Osteoblast (primary cell): ENCODE results near the gene CABP7. TPM values are rescaled to one million over a fixed set of nuclear protein-coding genes. Genes with fewer than 3 reads are reported as not detected.

Experiments used
- DNase-seq: peaks from one replicate; pipeline ENCODE4 v3.0.0; 2011; ENCODE audit warnings: low spot score, mixed read lengths; ENCODE audit not compliant: insufficient read length; ENCODE audit errors: missing footprints
- H2AFZ ChIP-seq: 2 replicates; pipeline ENCODE4 v1.6.0; 2011; ENCODE audit warnings: mild to moderate bottlenecking, low read length
- H3K27ac ChIP-seq: 2 replicates; pipeline ENCODE4 v1.5.1; 2011; ENCODE audit warnings: mild to moderate bottlenecking, low read depth, low read length, moderate library complexity
- H3K27me3 ChIP-seq: 2 replicates; pipeline ENCODE4 v1.6.0; 2012; ENCODE audit warnings: mild to moderate bottlenecking, control low read depth, inconsistent platforms, low read length, moderate library complexity; ENCODE audit not compliant: insufficient read depth
- H3K36me3 ChIP-seq: 2 replicates; pipeline ENCODE4 v1.5.1; 2011; ENCODE audit warnings: mild to moderate bottlenecking, low read length, control low read depth, moderate library complexity; ENCODE audit not compliant: insufficient read depth
- H3K4me1 ChIP-seq: 2 replicates; pipeline ENCODE4 v1.5.1; 2011; ENCODE audit warnings: mild to moderate bottlenecking, low read length, control low read depth, moderate library complexity; ENCODE audit not compliant: insufficient read depth
- H3K4me2 ChIP-seq: 2 replicates; pipeline ENCODE4 v1.6.0; 2011; ENCODE audit warnings: mild to moderate bottlenecking, low read length; ENCODE audit not compliant: insufficient read depth
- H3K4me3 ChIP-seq: fragments of 200-600 bp; sonication (generic); 3 replicates; pipeline ENCODE4 v1.5.1; 2012; ENCODE audit warnings: mild to moderate bottlenecking, low read length, inconsistent platforms; ENCODE audit not compliant: insufficient read depth
- H3K79me2 ChIP-seq: 2 replicates; pipeline ENCODE4 v1.6.0; 2012; ENCODE audit warnings: mild to moderate bottlenecking, low read length, control low read depth, inconsistent platforms; ENCODE audit not compliant: insufficient read depth
- H3K9me3 ChIP-seq: 2 replicates; pipeline ENCODE4 v1.5.1; 2011; ENCODE audit warnings: low read depth, low read length, control low read depth
- H4K20me1 ChIP-seq: 2 replicates; pipeline ENCODE4 v1.6.0; 2012; ENCODE audit warnings: mild to moderate bottlenecking, low read length, control low read depth; ENCODE audit not compliant: insufficient read depth
- total RNA-seq: library from RNA; depleted of rRNA; stranded (reverse); fragments of >200 nt; gene quantifications from 2 replicates; pipeline ENCODE4 v1.2.3, GENCODE V29; 2012
- TF ChIP-seq, protein P1 (sequence below): IDR thresholded peaks from 2 replicates; pipeline ENCODE4 v1.5.1; 2011; ENCODE audit warnings: mild to moderate bottlenecking, low read depth, low read length, moderate library complexity; ENCODE audit errors: extremely low read depth

Gene CABP7
- total RNA-seq, 1 donor, result not detected

DNA sequence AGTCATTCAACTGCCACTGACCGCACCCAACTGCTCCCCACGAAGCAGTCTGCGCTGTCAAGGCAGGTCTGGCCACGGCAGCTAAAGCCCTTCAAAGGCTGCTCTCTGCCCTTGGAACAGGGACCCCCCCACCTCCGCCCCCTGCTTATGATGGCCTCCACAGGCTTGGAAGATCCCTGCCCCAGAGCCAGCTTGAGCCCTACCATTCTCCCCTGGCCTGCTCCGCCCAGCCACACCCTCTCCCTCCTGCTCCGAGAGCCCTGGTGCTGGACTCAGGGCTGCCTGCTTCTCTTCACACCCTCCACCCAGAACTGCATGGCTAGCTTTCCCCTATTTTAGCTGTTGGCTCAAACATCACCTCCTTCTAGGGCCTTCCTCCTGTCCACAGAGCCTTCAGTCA is 28.0 kb downstream of the CABP7 start:
- H2AFZ ChIP-seq, result no peak overlapping the region
- no peaks in the 10 kb centered on the region for H3K36me3 ChIP-seq
- no peak overlapping the region for H3K4me2 ChIP-seq
- H3K79me2 ChIP-seq, result no peaks in the 10 kb centered on the region
- H3K4me1 ChIP-seq, result peaks cover 12% of the 10 kb centered on the region
- H3K27me3 ChIP-seq, result no peaks in the 10 kb centered on the region
- no peak overlapping the region for H3K4me3 ChIP-seq
- H3K27ac ChIP-seq, result no peak overlapping the region
- H3K9me3 ChIP-seq, result no peaks in the 10 kb centered on the region
- TF ChIP-seq, protein P1, sequence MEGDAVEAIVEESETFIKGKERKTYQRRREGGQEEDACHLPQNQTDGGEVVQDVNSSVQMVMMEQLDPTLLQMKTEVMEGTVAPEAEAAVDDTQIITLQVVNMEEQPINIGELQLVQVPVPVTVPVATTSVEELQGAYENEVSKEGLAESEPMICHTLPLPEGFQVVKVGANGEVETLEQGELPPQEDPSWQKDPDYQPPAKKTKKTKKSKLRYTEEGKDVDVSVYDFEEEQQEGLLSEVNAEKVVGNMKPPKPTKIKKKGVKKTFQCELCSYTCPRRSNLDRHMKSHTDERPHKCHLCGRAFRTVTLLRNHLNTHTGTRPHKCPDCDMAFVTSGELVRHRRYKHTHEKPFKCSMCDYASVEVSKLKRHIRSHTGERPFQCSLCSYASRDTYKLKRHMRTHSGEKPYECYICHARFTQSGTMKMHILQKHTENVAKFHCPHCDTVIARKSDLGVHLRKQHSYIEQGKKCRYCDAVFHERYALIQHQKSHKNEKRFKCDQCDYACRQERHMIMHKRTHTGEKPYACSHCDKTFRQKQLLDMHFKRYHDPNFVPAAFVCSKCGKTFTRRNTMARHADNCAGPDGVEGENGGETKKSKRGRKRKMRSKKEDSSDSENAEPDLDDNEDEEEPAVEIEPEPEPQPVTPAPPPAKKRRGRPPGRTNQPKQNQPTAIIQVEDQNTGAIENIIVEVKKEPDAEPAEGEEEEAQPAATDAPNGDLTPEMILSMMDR, result no peak
- DNase-seq, result peak; percentile 30
- peaks cover 3% of the 10 kb centered on the region for H4K20me1 ChIP-seq

DNA sequence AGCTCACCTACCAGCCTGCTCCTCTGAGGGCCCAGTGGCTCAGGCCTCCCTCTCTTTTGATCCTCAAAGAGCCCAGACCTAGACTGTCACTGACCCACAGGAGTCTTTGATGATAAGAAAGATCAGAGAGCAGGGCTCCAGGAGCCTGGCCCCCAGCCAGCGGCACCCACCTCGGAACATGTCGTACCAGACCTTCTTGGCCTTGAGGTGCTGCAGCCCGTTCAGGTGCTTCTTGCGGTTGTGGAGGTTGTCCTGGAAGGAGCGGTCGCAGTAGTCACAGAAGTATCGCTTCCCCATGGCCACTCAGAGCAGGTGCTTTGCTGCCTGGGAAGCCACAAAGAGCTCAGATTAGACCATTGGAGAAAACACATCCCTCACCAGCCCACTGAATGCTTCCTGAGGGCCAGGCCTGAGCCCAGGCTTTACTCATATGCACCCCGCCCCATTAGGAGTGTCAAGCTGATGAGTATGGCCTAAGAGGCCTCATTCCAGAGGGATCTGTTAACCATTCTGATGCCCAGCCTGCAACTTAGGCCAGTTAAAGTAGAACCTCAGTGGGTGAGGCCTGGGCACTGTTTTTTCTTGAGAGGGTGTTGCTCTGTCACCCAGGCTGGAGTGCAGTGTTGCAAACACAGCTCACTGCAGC is 28.6 kb downstream of the CABP7 start:
- no peak overlapping the region for H3K4me3 ChIP-seq
- H2AFZ ChIP-seq, result no peak overlapping the region
- no peak overlapping the region for H3K27ac ChIP-seq
- no peaks in the 10 kb centered on the region for H3K79me2 ChIP-seq
- H3K27me3 ChIP-seq, result no peaks in the 10 kb centered on the region
- TF ChIP-seq, protein P1, result no peak
- peaks cover 3% of the 10 kb centered on the region for H4K20me1 ChIP-seq
- H3K36me3 ChIP-seq, result no peaks in the 10 kb centered on the region
- H3K9me3 ChIP-seq, result no peaks in the 10 kb centered on the region
- no peak for DNase-seq
- no peak overlapping the region for H3K4me2 ChIP-seq
- H3K4me1 ChIP-seq, result peaks cover 12% of the 10 kb centered on the region

DNA sequence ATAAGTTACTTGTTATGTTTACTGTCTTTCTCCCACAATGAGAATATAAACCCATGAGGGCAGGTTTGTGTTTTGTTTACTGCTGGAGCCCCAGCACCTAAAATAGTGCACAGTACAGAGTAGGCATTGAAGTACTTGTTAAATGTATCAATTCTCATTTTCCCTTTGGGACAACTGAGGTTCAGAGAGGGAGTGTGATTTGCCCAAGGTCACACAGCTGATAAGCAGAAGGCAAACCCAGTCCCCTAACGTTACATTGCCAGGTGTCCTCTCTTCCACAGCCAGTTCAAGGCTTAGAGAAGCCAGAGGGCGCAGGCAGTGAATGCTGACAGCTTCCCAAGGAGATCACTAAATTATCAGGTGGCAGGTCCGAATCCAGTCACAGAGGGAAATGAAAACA is 30.2 kb downstream of the CABP7 start:
- Histone ChIP-seq H3K4me1 (peaks cover 5% of the 10 kb centered on the region), H3K36me3 (no peaks in the 10 kb centered on the region), H3K4me3 (no peak overlapping the region), H2AFZ (no peak overlapping the region), H3K9me3 (no peaks in the 10 kb centered on the region), H3K79me2 (no peaks in the 10 kb centered on the region), H3K4me2 (no peak overlapping the region), H3K27ac (no peak overlapping the region), H3K27me3 (no peaks in the 10 kb centered on the region), H4K20me1 (no peaks in the 10 kb centered on the region)
- TF ChIP-seq, protein P1, result no peak
- DNase-seq, result no peak

DNA sequence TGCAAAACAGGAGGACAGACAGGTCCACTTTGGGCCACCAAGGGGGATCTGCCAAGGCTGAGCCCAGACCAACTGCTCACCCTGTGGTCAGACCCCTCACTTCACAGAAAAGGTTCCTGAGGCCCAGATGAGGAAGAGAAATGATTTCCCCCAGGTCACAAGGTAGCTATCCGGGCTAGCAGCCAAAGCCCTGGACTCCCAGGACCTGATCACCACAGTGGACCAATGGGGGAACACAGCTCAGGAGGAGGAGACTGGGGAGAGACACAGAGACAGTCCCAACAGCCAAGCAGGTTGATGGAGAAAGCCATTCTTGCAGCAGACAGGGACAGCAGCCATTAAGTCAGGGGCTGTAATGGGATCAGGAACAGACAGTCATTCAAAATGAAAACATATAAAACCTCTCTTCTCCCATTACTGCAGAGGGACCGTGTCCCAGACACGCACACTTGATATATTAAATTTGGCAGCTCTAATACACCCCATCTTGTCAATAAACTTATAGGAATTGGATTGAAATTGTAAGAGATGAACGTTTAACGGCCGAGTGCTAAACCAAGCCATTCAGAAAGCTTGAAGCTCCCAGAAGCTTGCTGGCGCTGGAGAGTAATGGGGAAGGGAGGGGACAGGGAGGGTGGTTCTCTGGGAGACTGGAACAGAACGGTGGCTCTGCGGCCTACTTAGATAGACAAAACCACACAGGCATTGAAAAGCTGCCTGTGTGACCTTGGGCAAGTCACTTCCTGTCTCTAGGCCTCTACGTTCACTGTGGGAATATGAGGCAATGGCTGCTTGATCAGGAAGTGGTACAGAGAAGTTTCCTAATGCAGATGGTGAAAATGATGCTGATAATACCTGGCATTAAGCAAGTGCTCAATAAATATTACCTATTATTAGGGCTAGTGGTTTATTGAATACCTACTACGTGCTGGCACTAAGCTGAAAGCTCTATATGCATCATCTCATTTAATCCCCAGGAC is 31.0 kb downstream of the CABP7 start:
- peak; percentile 71 for DNase-seq
- H3K79me2 ChIP-seq, result no peaks in the 10 kb centered on the region
- no peak overlapping the region for H3K4me3 ChIP-seq
- H3K27me3 ChIP-seq, result no peaks in the 10 kb centered on the region
- no peaks in the 10 kb centered on the region for H3K9me3 ChIP-seq
- no peak overlapping the region for H2AFZ ChIP-seq
- TF ChIP-seq, protein P1, result no peak
- no peak overlapping the region for H3K4me2 ChIP-seq
- no peak overlapping the region for H3K27ac ChIP-seq
- no peaks in the 10 kb centered on the region for H3K4me1 ChIP-seq
- H3K36me3 ChIP-seq, result no peaks in the 10 kb centered on the region
- no peaks in the 10 kb centered on the region for H4K20me1 ChIP-seq
